IMR-90 (cell line): ENCODE results near the gene EEPD1. TPM values are rescaled to one million over a fixed set of nuclear protein-coding genes. Genes with fewer than 3 reads are reported as not detected.

Experiments
- ATAC-seq: fragments of 200-7000 bp; cut with Tn5 transposase; 2 replicates; pipeline ENCODE4 v1.9.1; 2020; ENCODE audit warnings: low read depth, mild to moderate bottlenecking, moderate library complexity
- BruUV-seq: library from RNA; stranded (reverse); fragments of 400-500 nt; replicated peaks from 2 replicates; lab custom pipeline; 2021; lab: Mats Ljungman, UMichigan
- CTCF ChIA-PET: fragments of 300-600 bp; formaldehyde crosslinking; extraction: SDS; loops from one replicate; lab custom pipeline; 2021; ENCODE audit warnings: antibody characterized with exemption; lab: Yijun Ruan, JAX
- POLR2A ChIA-PET: fragments of 300-600 bp; sonication (Branson Sonifier 250); formaldehyde crosslinking; loops from one replicate; lab custom pipeline; 2022; ENCODE audit warnings: antibody characterized with exemption; ENCODE audit not compliant: unreplicated experiment; lab: Charles Lee
- DNase-seq: peaks from one replicate; pipeline ENCODE4 v3.0.0; 2013
- H2AFZ ChIP-seq: replicated peaks from 2 replicates; pipeline ENCODE3; 2013; ENCODE audit warnings: low read length, mild to moderate bottlenecking; ENCODE audit not compliant: poor library complexity
- H2AK5ac ChIP-seq: 2 replicates; pipeline ENCODE4 v1.6.1; 2013; ENCODE audit warnings: low read depth, low read length, inconsistent platforms
- H2AK9ac ChIP-seq: replicated peaks from 2 replicates; pipeline ENCODE3; 2013; ENCODE audit warnings: mild to moderate bottlenecking, low read depth, low read length, moderate library complexity; ENCODE audit not compliant: poor library complexity
- H2BK120ac ChIP-seq: 2 replicates; pipeline ENCODE4 v1.6.1; 2013; ENCODE audit warnings: low read depth, low read length, inconsistent platforms
- H2BK15ac ChIP-seq: 3 replicates; pipeline ENCODE4 v1.6.1; 2013; ENCODE audit warnings: low read depth, low read length, inconsistent platforms
- H2BK20ac ChIP-seq: 2 replicates; pipeline ENCODE4 v1.6.1; 2013; ENCODE audit warnings: low read depth, mild to moderate bottlenecking, inconsistent platforms, low read length, moderate library complexity
- H2BK5ac ChIP-seq: 2 replicates; pipeline ENCODE4 v1.6.1; 2013; ENCODE audit warnings: mild to moderate bottlenecking, low read depth, low read length, inconsistent platforms; ENCODE audit not compliant: poor library complexity, severe bottlenecking
- H3K14ac ChIP-seq: replicated peaks from 2 replicates; pipeline ENCODE4 v1.6.1; 2013; ENCODE audit warnings: low read depth, low read length, inconsistent platforms
- H3K18ac ChIP-seq: 2 replicates; pipeline ENCODE4 v1.6.1; 2013; ENCODE audit warnings: low read depth, low read length, control low read depth
- H3K23ac ChIP-seq: 2 replicates; pipeline ENCODE4 v1.6.1; 2013; ENCODE audit warnings: low read depth, low read length, inconsistent platforms
- H3K27ac ChIP-seq: 2 replicates; pipeline ENCODE4 v1.5.1; 2013; ENCODE audit warnings: mild to moderate bottlenecking, control low read depth, low read length; ENCODE audit not compliant: insufficient read depth
- H3K27me3 ChIP-seq: 2 replicates; pipeline ENCODE4 v1.6.1; 2013; ENCODE audit warnings: low read length; ENCODE audit not compliant: control insufficient read depth, insufficient read depth
- H3K36me3 ChIP-seq: 2 replicates; pipeline ENCODE4 v1.6.1; 2013; ENCODE audit warnings: low read length, mixed read lengths; ENCODE audit not compliant: control insufficient read depth, insufficient read depth
- H3K4ac ChIP-seq: 2 replicates; pipeline ENCODE4 v1.6.1; 2013; ENCODE audit warnings: low read depth, low read length, inconsistent platforms
- H3K4me1 ChIP-seq: 2 replicates; pipeline ENCODE4 v1.6.1; 2013; ENCODE audit warnings: low read length, mixed read lengths; ENCODE audit not compliant: control insufficient read depth, insufficient read depth
- H3K4me2 ChIP-seq: 2 replicates; pipeline ENCODE4 v1.6.1; 2013; ENCODE audit warnings: low read depth, mild to moderate bottlenecking, control low read depth, low read length, moderate library complexity
- H3K4me3 ChIP-seq: 2 replicates; pipeline ENCODE4 v1.5.1; 2013; ENCODE audit warnings: low read depth, mild to moderate bottlenecking, control low read depth, low read length, moderate library complexity; ENCODE audit not compliant: insufficient read depth
- H3K56ac ChIP-seq: 2 replicates; pipeline ENCODE4 v1.6.1; 2013; ENCODE audit warnings: low read length, inconsistent platforms; ENCODE audit not compliant: insufficient read depth; ENCODE audit errors: extremely low read depth
- H3K79me1 ChIP-seq, 2 experiments: 2 replicates each; pipeline ENCODE4 v1.6.1; 2013; ENCODE audit warnings: low read length in 2 of 2, inconsistent platforms in 1 of 2, low read depth in 1 of 2
- H3K9ac ChIP-seq: 2 replicates; pipeline ENCODE4 v1.6.1; 2013; ENCODE audit warnings: low read depth, low read length, control low read depth
- H3K9me1 ChIP-seq: 2 replicates; pipeline ENCODE4 v1.6.1; 2013; ENCODE audit warnings: low read length, inconsistent platforms; ENCODE audit not compliant: insufficient read depth
- H3K9me3 ChIP-seq: 2 replicates; pipeline ENCODE4 v1.6.1; 2013; ENCODE audit warnings: low read length; ENCODE audit not compliant: control insufficient read depth, insufficient read depth
- H4K20me1 ChIP-seq: 2 replicates; pipeline ENCODE4 v1.6.1; 2013; ENCODE audit warnings: low read length, inconsistent platforms; ENCODE audit not compliant: insufficient read depth
- H4K5ac ChIP-seq: 2 replicates; pipeline ENCODE4 v1.6.1; 2013; ENCODE audit warnings: mild to moderate bottlenecking, low read depth, low read length, control low read depth
- H4K8ac ChIP-seq, 2 experiments: 2 replicates each; pipeline ENCODE4 v1.6.1; 2013; ENCODE audit warnings: low read depth in 2 of 2, low read length in 2 of 2, control low read depth in 1 of 2, inconsistent platforms in 1 of 2
- H4K91ac ChIP-seq: 2 replicates; pipeline ENCODE4 v1.6.1; 2013; ENCODE audit warnings: low read depth, low read length, inconsistent platforms; ENCODE audit not compliant: insufficient read depth
- BHLHE40 ChIP-seq: fragments of 150-350 bp; IDR thresholded peaks from 2 replicates; pipeline ENCODE4 v1.6.1; 2016; ENCODE audit warnings: mild to moderate bottlenecking, low read depth, low read length
- CEBPB ChIP-seq: IDR thresholded peaks from 2 replicates; pipeline ENCODE4 v1.6.1; 2012; ENCODE audit warnings: low read depth, low read length, improper control_type of control experiment
- MAFK ChIP-seq: IDR thresholded peaks from 2 replicates; pipeline ENCODE4 v1.6.1; 2012; ENCODE audit warnings: low read depth, low read length, improper control_type of control experiment
- MXI1 ChIP-seq: IDR thresholded peaks from 2 replicates; pipeline ENCODE4 v1.6.1; 2012; ENCODE audit warnings: low read depth, mild to moderate bottlenecking, low read length, moderate library complexity, borderline replicate concordance
- RAD21 ChIP-seq: IDR thresholded peaks from 2 replicates; pipeline ENCODE4 v1.6.1; 2012; ENCODE audit warnings: low read length, improper control_type of control experiment
- RCOR1 ChIP-seq: IDR thresholded peaks from 2 replicates; pipeline ENCODE4 v1.6.1; 2012; ENCODE audit warnings: mild to moderate bottlenecking, low read length, improper control_type of control experiment; ENCODE audit not compliant: insufficient replicate concordance
- RFX5 ChIP-seq: IDR thresholded peaks from 2 replicates; pipeline ENCODE4 v1.8.0; 2012; ENCODE audit warnings: low read depth, mild to moderate bottlenecking, low read length, moderate library complexity
- WGBS, 2 experiments: methylation state at CpG; one replicate each; pipeline versions ENCODE4 v1.1.5 to v1.1.7; 2013; ENCODE audit warnings: missing lambda C conversion rate in 2 of 2; ENCODE audit not compliant: insufficient read length in 1 of 2; ENCODE audit errors: extremely low coverage in 2 of 2; 5-methylcytosine and 5-hydroxymethylcytosine counted together
- dilution Hi-C: fragments of 300-500 bp; cut with HindIII; formaldehyde crosslinking; loops from one replicate; pipeline ENCODE4 v1.14.3; 2018; ENCODE audit warnings: low sequenced_read_pairs; ENCODE audit not compliant: unreplicated experiment
- in situ Hi-C: fragments of 300-500 bp; cut with MboI; formaldehyde crosslinking; loops from 3 replicates; pipeline ENCODE4 v1.14.3; 2019; ENCODE audit warnings: low sequenced_read_pairs, inconsistent platforms, mixed read lengths
- intact Hi-C: fragments of 100-400 bp; cut with micrococcal nuclease; formaldehyde crosslinking; loops from 2 replicates; pipeline ENCODE4 v1.10.0; 2022
- polyA plus RNA-seq, 3 experiments: library from polyadenylated mRNA; depleted of rRNA; stranded (reverse); fragments of >200 nt; gene quantifications; 2 replicates each; pipeline ENCODE4 v1.2.3, GENCODE V29; 2012; ENCODE audit warnings: low replicate concordance in 1 of 3
- total RNA-seq: library from RNA; depleted of rRNA; stranded (reverse); fragments of >200 nt; gene quantifications from 2 replicates; pipeline ENCODE4 v1.2.3, GENCODE V29; 2012
- TF ChIP-seq, protein P1 (sequence below): fragments of 150-350 bp; IDR thresholded peaks from 2 replicates; pipeline ENCODE4 v1.6.1; 2017; ENCODE audit warnings: mild to moderate bottlenecking, antibody characterized with exemption, low read length, low read depth
- TF ChIP-seq, protein P2 (sequence below): fragments of 150-350 bp; IDR thresholded peaks from 2 replicates; pipeline ENCODE4 v1.6.1; 2016; ENCODE audit warnings: low read depth, mild to moderate bottlenecking, low read length, moderate library complexity, borderline replicate concordance

The EEPD1 gene
- total and polyA plus RNA-seq, 2 of the 4 experiments (the other 2 are of a cell fraction), result 7.3 to 15.2 TPM

DNA sequence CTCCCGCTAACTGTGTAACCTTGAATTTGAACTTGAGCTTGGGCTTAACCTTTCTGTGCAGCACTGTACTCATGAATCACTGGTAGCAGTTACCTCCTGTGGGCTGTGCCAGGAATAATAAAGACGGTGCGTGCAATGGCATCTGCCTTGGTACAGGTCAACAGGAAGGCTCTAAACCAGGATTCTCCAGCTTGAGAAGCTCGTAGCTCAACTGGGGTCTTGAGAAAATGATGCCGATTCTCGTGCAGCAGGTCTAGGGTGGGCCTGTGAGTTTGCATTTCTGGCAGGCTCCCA is 124.1 kb downstream of the EEPD1 start:
- no peaks in the 10 kb centered on the region for H4K20me1 ChIP-seq
- no peak overlapping the region for H2BK20ac ChIP-seq
- H3K4me3 ChIP-seq, result no peak overlapping the region
- no peak overlapping the region for H2AK9ac ChIP-seq
- H4K8ac ChIP-seq, result no peak overlapping the region
- H2BK15ac ChIP-seq, result no peak overlapping the region
- 100% methylated on average over 2 of the region's 6 CpGs; no CpG with 5 or more reads in 1 of the 2 experiments for WGBS, 2 experiments
- H3K4me1 ChIP-seq, result peaks cover 43% of the 10 kb centered on the region
- H3K4me2 ChIP-seq, result no peak overlapping the region
- CTCF ChIA-PET, result no interaction called here
- POLR2A ChIA-PET, result no interaction called here
- DNase-seq, result no peak
- intact Hi-C loops, result no loop called here
- no peak overlapping the region for H3K9ac ChIP-seq
- H4K5ac ChIP-seq, result no peak overlapping the region
- dilution Hi-C loops, result no loop called here
- in situ Hi-C loops, result no loop called here
- no peak overlapping the region for H2BK120ac ChIP-seq
- H3K79me1 ChIP-seq, result peaks cover 5 to 33% of the 10 kb centered on the region in 2 experiments; a peak in 3 of 4 replicates
- 0 out of 2 replicates have a peak overlapping the region, but pooled peaks have one; percentile 6 for H3K4ac ChIP-seq
- no peak overlapping the region for H3K56ac ChIP-seq
- H2BK5ac ChIP-seq, result no peak overlapping the region
- no peak overlapping the region for H4K91ac ChIP-seq
- no peaks in the 10 kb centered on the region for H3K9me3 ChIP-seq
- no peak for TF ChIP-seq RFX5
- TF ChIP-seq MXI1, result no peak
- TF ChIP-seq MAFK, result no peak
- no peak for TF ChIP-seq CEBPB
- TF ChIP-seq, protein P1, sequence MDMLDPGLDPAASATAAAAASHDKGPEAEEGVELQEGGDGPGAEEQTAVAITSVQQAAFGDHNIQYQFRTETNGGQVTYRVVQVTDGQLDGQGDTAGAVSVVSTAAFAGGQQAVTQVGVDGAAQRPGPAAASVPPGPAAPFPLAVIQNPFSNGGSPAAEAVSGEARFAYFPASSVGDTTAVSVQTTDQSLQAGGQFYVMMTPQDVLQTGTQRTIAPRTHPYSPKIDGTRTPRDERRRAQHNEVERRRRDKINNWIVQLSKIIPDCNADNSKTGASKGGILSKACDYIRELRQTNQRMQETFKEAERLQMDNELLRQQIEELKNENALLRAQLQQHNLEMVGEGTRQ, result no peak
- TF ChIP-seq, protein P2, sequence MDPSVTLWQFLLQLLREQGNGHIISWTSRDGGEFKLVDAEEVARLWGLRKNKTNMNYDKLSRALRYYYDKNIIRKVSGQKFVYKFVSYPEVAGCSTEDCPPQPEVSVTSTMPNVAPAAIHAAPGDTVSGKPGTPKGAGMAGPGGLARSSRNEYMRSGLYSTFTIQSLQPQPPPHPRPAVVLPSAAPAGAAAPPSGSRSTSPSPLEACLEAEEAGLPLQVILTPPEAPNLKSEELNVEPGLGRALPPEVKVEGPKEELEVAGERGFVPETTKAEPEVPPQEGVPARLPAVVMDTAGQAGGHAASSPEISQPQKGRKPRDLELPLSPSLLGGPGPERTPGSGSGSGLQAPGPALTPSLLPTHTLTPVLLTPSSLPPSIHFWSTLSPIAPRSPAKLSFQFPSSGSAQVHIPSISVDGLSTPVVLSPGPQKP, result no peak
- TF ChIP-seq RCOR1, result no peak
- TF ChIP-seq RAD21, result no peak
- no peak for TF ChIP-seq BHLHE40
- no peaks in the 10 kb centered on the region for H3K27me3 ChIP-seq
- no peak for ATAC-seq
- H3K36me3 ChIP-seq, result no peaks in the 10 kb centered on the region
- H2AFZ ChIP-seq, result peak overlapping the region; percentile 4
- H3K27ac ChIP-seq, result no peak overlapping the region
- H3K9me1 ChIP-seq, result peaks cover 20% of the 10 kb centered on the region
- H3K23ac ChIP-seq, result no peak overlapping the region
- no peak overlapping the region for H2AK5ac ChIP-seq
- BruUV-seq, result no TSS peak
- H3K14ac ChIP-seq, result no peak overlapping the region
- no peak overlapping the region for H3K18ac ChIP-seq
